CD4-positive, alpha-beta T cell treated with Interleukin-12 subunit alpha and Interleukin-12 subunit beta, for 1 hour (primary cell): ENCODE data around the gene PKD1.
"Not testable (repeated sequence)": the region's sequence is repeated elsewhere in the genome, so short reads cannot be mapped to it uniquely, and the experiment has no call there.

ENCODE experiments used
- DNase-seq: peaks from one replicate; pipeline ENCODE4 v3.0.0-alpha.2; 2020

PKD1 gene

DNA sequence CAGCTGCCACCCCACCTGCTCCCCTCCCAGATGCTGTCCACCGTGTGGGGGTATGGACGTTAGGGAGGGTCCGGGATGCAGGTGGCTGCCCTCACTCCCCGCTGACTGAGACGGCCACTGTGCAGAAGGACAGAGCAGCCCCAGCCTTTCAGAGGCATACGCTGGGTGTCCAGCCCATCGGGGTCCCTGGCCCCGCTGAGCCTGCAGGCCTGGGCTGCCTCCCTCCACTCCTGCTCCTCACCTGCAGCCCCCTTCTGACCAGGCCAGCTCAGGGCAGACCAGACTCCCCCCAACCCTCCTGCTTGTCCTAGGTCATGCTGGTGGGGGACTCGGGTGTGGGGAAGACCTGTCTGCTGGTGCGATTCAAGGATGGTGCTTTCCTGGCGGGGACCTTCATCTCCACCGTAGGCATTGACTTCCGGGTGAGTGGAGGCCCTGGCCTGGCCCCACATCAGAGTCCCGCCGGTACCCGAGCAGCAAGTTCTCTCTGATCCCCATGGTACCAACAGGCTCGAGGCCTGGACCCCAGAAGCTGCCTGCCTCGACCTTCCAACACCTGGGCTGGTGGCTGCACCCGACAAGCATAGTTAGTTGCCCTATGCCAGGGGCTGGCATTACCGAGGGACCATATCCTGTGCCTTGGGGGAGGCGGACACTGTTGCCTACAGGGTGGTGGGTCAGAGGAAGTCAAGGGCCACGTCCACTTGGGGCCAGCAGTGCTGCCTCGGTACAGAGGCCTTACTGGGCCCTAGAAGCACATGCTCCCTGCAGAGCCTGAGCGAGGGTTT is 14.1 kb upstream of the PKD1 start:
- no peak for DNase-seq

DNA sequence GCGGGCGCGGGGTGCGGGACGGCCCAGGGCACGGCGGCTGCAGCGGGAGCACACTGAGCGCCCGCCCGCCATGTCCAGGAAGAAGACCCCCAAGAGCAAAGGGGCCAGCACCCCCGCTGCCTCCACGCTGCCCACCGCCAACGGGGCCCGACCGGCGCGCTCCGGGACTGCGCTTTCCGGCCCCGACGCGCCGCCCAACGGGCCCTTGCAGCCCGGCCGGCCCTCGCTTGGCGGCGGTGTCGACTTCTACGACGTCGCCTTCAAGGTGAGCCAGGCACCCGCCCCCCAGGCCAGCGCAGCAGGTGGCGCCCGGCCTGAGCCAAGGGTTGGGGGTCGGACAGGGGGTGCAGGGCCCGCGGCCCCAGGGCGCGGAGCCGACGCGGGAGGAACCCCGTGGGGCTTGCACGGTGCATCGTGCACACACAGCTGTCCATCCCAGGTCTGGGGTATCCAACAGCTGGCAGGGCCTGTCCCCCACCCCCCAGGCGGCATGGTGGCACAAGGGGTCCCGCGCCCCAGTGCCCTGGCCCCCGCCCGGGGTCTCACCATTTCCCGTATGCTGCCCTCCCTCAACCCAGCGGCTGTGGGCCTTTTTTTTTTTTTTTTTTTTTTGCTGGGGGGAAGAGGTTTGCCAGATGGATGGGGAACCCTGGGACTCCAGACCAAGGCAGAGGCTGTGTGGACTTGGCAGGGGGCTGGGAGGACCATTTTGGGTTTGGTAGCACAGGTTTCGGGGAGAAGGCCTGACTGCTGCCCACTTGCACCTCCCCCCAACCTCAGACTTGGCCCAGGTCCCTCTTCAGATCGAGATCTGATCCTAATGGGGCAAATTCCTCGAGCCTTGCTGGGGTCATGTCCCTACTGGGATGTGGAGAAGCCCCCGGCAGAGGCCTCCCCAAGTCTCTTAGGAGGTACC is 13.3 kb upstream of the PKD1 start:
- peak; percentile 20 for DNase-seq

DNA sequence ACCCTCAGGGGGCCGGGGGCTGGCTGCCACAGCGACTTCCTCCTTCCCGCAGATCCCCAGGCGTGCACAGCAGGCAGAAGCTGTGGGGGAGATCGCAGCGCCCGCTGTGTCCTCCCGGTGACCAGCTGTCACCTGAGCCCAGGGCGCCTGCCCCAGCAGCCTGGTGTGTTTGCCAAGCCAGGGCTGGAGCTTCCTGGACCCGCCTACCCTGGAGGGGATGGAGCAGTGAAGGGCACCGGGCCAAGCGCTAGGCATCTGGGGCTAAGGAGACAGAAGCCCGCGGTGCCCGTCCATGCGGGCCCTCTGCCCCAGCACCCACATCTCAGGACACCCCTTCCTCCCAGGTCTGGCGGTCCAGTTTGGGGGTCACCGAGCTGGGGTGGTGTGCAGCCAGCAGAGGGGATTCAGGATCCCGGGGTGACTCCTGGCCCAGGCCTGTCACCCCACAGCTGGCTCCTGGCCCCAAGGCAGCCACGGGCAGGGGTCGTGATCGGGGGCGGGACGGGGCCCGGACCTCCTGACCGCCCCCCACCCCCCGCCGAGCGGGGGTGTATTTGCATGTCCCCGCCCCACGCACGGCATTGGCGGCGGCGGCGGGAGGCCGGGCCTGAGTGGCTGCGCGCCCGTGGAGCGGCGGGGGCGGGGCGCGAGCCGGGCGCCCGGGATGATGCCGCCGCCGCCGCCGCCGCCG is 12.4 kb upstream of the PKD1 start, which contains the start of gene RAB26:
Gene RAB26, plus strand, starts transcription at position 645 of the 691 bp plus-strand sequence. CDS start 159 bp downstream, outside the sequence.
- peak; percentile 61 for DNase-seq

DNA sequence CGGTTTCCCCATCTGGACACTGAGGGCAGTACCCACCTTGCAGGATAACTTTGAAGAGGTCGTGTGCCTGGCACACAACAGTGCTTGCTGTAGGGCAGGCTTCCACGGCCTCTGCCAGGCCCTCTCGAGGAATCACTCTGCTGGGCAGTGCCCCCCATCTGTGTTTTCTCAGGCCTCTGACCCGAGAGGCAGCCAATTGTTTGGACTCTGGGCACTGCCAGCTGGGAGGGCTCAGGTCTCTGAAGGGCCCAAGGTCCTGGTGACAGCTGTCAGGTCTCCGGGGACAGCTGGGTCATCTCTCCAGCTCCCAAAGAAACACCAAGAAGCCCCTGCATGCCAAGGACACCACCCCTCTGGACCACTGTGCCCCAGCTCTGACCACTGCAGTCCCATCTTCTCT is 11.7 kb upstream of the PKD1 start:
- DNase-seq, result no peak

DNA sequence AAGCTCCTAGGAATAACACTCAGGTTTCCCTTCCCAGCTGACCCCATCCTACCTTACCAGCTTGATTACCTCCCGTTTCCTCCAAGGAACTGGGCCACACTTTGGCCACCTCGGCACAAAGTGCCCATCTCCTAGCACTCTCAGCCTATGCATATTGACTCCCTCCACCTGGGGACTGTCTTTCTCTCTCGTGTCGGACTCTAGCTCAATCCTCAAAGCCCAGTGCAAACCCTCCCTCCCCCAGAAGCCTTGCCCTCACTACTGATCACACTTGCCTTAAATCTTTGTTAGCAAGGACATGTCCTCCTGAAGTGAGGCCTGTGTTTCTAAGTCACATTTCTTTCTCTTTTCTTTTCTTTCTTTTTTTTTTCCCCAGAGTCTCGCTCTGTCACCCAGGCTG is 10.1 kb upstream of the PKD1 start:
- DNase-seq, result no peak

DNA sequence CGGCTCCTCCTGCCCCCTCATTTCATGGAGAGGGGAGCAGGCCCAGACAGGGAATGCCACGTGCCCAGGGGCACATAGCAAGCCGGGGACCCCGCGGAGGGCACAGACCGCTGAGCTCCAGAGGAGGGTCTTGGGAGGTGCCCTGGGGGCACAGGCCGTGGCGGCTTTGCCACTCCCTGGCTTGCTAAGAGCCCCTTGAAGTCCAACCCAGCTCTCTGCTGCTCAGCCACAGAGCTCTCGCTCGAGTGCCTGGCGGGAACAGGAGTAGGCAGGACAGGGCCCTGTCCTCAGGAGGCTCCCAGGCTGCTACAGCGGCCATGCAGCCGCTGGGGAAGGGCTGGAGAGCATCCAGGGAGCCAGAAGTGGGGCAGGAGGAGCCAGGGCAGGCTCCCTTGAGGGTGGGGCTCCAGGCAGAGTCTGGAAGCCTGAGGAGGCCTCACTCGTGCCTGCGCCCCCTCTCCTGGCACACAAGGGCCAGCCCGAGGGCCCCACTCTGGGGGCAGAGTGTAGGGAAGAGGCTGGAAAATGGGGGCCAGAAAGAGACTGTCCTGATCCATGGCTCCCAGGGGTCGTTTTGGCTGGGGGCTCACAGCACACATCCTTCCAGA is 8.3 kb upstream of the PKD1 start:
- DNase-seq, result no peak

DNA sequence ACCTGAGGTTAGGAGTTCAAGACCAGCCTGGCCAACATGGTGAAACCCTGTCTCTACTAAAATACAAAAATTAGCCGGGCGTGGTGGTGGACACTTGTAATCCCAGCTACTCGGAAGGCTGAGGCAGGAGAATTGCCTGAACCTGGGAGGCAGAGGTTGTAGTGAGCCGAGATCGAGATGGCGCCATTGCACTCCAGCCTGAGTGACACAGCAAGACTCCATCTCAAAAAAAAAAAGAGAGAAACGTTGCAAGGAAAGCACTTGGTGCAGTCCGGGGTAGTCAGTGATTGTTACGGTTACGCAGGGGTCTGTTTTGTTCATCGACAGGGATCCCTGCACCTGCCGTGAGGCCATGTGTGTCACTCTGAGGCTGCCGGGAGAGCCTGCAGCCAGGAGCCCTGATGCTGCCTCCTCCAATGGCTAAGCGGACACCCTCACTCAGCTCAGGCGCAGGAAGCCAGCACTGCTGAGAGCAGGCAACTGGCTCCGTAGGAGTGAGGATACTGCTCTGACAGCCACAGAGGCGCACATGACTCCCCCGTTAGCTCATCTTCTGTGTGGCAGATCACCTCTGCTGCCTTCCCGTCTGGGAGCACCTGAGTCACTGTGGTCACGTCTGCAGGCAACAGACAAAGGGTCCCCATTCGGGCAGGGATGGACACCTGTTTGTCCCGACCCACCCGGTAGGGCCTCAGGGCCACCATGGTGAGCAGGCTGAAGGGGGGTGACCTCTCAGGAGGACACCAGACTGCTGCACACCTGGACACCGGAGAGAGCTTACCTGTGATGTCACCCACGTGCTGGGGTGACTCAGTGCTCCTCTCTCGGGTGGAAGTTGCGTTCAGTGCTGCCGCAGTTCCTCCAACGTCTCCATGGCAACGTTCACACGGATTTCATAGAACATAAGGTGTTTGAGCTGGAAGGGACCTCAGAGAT is 7.5 kb upstream of the PKD1 start:
- DNase-seq, result no peak

DNA sequence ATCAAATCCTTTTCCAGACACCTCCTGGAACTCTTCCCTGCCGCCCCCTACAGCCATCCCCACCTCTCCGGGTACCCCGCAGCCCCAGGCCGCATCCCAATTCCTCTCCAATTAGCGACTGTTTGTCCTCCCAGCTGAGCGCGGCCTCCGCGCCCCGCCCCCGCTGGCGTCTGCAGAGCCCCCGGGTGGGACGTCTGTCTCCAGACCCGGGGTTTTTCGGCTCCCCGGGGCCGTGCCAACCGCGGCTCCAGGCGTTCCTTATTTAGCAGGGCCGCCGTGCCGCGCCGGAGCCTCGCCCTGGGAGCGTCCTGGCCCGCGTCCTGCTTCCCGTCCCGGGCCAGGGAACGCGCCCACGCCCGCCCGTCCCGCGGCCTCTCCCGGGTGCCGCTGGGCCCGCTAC is 627 bp downstream of the PKD1 start:
- not testable (repeated sequence) for DNase-seq

DNA sequence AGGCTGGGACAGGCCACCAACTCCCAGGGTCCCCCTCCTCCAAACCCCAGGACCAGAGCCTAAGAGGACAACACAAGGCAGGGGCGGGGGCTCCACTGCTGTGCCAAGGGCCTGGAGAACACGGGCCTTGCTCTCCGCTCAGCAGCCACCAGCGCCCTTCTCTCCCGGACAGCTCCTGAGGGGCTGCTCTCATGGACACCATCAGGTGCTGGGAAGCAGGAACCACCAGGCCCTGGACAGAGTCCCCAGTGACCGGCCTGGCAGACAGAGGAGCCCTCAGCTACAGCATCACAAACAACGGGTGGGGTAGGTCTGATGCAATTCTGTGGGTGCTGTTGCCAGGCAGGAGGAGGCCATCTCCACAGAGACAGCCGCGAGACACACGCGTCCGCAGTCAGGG is 1.9 kb downstream of the PKD1 start:
- not testable (repeated sequence) for DNase-seq

DNA sequence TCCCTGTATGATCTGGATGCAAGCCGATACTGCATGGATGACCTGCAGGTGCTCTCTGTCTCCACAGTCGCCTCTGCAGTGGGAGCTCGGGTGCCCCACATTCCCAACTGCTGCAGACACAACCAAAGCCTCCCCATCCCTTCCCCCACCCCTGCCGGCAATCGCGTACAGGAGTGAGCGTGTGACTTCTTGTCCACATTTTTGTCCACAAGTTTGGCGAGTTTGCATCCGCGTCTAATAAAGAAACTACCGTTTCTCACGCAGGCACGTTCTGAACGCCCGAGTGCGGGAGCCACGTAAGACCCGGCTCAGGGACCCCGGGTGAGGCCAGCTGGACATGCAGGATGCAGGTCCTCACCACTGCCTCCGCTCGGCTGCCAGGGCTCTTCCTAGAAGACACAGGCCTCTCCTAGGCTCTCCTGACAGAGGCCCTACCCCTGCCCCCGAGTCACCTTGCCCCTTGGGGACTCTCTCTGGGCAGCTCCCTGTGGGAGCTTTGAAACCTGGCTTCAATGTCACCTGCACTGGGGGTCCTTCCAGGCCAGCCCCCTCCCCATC is 5.7 kb downstream of the PKD1 start:
- DNase-seq, result not testable (repeated sequence)

DNA sequence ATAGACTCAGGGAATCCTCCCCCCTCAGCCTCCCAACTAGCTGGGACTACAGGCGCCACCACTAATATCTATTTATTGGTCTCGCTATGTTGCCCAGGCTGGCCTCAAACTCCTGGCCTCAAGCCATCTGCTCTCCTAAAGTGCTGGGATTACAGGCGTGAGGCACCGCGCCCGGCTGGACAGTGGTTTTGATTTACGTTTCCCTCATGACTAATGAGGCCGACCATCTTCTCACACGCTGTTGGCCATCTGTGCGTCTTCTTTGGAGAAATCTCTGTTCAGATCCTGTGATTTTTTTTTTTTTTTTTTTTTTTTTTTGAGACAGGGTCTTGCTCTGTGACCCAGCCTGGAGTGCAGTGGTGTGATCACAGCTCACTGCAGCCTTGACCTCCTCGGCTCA is 6.4 kb downstream of the PKD1 start:
- not testable (repeated sequence) for DNase-seq

DNA sequence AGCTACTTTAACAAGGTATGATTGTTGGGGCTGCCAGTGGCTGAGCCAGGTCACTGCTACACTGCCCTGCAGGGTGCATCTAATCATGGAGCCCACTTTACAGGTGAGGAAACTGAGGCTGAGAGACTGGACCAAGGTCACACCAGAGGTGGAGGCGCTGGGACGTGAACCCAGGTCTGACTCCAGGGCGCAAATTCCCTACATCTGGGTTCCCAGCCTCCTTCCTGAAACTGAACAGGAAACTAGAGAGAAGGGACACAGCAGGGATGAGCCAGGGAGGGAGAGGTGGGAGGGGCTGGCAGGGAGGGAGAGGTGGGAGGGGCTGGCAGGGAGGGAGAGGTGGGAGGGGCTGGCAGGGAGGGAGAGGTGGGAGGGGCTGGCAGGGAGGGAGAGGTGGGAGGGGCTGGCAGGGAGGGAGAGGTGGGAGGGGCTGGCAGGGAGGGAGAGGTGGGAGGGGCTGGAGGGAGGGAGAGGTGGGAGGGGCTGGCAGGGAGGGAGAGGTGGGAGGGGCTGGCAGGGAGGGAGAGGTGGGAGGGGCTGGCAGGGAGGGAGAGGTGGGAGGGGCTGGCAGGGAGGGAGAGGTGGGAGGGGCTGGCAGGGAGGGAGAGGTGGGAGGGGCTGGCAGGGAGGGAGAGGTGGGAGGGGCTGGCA is 7.9 kb downstream of the PKD1 start:
- DNase-seq, result peak; percentile 53

DNA sequence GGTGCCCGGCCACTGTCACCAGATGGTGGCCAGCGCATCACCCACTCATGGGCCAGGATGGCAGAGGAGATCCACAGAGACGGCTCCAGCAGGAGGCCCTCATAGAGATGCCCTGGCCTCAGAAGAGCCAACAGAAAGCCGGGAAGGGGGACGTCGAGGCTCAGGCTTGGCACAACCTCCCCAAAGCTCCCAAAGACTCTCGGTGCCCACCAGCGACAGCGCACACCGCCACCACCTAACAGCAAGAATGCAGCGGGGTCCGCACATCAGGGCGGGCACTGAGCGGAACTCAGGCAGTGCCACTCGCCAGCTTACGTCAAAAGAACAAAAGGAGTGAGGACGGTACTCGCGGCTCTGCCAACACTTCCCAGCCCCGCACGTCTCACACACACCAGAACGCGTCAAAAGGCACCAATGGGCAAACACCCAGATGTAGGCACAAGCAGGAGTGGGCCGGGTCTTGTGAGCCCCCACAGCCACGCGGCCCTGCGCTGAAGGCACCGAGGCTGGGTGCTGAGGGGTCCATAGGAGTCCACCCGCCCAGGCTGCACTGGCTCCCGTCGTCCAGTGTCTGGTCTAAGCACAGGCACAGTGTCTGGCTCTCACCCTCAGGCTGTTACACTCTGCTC is 8.7 kb downstream of the PKD1 start:
- not testable (repeated sequence) for DNase-seq

DNA sequence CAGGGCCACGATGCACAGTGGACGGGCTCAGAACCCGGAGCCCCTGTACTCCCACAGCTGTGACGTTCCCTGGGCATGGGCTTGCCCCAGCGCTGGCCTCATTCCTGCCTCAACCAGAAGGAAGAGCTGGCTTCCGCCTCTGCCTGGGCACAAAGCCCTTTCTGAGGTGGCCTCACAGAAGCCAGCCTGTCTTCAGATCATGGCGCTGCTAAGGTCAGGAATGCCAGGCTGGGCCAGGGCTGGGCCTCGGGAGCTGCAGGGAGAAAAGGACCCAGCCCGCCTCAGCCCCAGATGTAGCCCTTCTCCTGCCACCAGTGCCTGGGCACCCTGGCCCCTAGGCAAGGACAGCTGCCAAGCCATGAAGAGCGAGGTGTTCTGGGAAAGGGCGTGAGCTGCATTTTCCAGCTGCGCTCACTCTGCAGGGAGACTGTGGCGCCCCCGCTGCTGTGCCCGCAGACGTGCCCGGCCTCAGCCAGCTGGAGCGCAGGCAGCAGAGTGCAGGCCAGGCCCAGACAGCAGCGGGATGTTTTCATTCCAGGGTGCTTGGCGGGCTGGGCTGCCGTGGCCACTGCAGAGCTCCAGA is 9.4 kb downstream of the PKD1 start:
- not testable (repeated sequence) for DNase-seq

DNA sequence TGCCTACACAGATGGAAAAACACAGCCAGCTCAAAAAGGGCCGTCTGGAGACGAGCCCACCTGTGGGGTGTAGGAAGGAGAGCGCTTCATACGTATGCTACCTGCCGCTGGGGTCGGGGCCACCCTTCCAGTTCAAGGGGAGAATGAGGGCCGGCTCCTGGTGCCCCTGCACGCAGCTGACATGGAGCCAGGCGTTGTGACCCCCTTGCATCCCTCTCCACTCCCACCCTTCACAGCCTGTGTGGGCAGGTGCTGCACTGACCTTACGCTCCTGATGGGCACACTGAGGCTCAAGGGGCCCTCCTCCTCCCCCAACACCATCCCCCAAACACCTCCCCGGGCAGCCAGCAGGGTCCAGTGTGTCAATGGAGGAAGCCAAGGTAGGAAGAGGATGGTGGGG is 10.1 kb downstream of the PKD1 start:
- not testable (repeated sequence) for DNase-seq

DNA sequence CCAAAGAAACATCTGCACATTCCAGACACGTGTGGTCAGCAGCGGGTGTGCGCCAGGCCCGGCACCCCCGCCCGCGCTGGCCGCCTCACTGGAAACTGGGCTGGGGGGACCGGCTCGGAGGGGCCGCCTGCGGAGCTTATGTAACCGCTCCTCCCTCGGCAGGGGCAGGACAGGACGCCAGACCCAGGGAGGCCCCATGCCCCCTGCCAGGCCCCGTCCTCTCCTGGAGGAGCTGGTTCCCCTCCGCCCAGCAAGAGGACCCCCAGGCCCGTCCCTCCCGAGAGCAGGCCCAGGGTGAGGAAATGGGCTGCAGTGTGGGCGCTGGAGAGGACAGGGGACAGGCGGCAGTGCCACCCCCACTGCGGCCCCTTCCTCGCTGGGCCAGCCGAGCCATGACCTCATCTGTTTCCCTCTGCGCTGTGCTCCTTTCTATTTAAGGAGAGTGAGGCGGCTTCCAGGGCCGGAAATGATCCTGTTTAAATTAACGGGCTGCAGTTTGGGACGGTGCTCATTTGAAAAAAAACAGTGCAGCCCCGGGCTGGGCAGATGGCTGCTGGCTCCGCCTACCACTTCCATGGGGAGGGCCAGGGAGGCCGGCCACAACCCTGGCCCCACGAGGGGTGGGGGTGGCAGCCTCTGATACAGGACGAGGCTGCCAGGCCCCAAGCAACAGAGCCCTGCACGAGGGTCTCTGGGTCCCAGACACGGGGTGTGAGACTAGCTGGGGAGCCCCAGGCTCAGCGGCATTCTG is 10.8 kb downstream of the PKD1 start:
- DNase-seq, result not testable (repeated sequence)

DNA sequence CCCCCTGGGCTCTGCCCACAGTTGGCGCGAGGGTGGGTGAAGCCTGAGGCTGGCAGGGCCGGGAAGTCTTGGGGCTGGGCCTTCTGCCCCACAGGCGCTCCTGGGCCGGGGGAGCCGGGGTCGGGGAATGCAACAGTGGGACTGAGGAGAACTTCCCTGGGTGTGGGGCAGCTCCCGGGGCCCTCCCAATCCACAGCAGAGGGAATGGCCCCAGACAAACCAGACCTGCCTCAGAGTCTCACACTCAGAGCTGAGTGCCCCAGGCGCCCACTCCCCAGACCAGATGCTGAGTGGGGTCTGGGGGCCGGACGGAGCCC is 11.4 kb downstream of the PKD1 start:
- DNase-seq, result not testable (repeated sequence)

DNA sequence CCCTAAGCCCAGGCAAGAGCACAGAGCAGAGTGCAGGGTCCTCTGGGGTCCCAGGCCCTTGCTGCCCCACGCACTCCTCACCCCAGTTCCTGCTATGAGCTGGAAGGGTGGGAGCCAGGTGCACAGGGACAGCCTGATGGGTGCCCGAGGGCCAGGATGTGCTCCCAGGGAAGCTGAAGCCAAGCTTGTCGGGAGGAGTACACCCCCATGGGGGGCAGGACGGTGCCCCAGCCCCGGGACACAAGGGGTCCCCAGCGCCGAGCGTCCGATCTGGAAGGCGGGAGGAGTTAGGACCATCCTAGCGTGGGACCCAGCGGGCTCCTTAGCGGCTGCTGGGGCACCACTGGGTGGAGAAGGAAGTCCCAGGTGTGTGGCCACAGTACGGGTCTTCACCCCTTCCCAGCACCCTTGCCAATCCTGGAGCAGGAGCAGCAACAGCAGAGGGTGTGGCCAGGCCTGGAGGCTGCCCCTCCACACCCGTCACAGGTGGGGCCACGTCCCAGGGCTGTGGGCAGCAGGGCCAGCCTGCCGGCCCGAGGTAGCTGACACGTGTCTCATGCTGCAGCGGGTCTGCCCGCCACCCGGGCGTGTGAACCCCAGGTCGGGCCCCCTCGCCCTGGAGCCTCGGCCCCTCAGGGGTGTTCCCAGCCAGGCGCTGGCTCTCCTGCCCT is 11.9 kb downstream of the PKD1 start:
- DNase-seq, result not testable (repeated sequence)
